NB4 (cell line): ENCODE measurements around the gene ACP1.

Source experiments
- POLR2A ChIP-seq: IDR thresholded peaks from 2 replicates; pipeline ENCODE4 v1.6.1; 2011; ENCODE audit warnings: mild to moderate bottlenecking; ENCODE audit not compliant: insufficient read length; ENCODE audit errors: extremely low read depth
- TF ChIP-seq, protein P1 (sequence below): IDR thresholded peaks from one replicate; pipeline ENCODE4 v1.5.1; 2012; ENCODE audit warnings: low read depth, low read length

DNA sequence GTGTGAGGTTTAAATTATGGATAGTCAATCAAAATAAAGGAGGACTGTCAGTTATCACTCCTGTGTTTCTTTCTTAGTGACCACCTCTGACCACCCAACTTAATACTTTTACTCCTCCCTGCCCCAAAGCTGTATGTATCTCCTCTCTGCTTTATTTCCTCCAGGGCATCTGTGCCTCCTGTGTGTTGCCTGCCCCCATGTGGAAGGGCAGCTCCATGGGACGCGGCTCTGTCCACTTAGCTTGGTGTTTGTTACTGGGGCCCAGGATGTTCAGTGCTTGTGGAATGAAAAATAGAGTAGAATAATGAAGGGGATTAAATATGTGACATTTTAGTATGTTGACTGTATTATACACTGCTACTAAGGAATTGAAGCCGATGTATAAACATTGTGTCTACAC, 9.8 kb downstream of the ACP1 start:
- TF ChIP-seq, protein P1, sequence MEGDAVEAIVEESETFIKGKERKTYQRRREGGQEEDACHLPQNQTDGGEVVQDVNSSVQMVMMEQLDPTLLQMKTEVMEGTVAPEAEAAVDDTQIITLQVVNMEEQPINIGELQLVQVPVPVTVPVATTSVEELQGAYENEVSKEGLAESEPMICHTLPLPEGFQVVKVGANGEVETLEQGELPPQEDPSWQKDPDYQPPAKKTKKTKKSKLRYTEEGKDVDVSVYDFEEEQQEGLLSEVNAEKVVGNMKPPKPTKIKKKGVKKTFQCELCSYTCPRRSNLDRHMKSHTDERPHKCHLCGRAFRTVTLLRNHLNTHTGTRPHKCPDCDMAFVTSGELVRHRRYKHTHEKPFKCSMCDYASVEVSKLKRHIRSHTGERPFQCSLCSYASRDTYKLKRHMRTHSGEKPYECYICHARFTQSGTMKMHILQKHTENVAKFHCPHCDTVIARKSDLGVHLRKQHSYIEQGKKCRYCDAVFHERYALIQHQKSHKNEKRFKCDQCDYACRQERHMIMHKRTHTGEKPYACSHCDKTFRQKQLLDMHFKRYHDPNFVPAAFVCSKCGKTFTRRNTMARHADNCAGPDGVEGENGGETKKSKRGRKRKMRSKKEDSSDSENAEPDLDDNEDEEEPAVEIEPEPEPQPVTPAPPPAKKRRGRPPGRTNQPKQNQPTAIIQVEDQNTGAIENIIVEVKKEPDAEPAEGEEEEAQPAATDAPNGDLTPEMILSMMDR: peak; percentile 10
- TF ChIP-seq POLR2A: no peak
